ENCODE measurements around the gene OOSP3. TPM values are rescaled to one million over a fixed set of nuclear protein-coding genes. Genes with fewer than 3 reads are reported as not detected.
"Not testable (repeated sequence)": the region's sequence is repeated elsewhere in the genome, so short reads cannot be mapped to it uniquely, and the experiment has no call there.

Gene OOSP3, protein sequence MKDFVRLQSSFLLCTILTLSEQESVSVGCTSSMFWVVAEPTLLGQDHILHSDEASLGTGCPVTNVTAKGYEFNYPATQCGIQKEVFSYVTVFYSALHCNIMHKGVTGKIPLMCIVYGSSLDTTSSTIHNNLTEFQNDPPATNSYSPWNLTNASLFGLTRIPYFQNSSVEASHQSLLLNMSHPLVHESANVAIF
- not detected for polyA plus RNA-seq (ENCODE audit: insufficient read length)

- DNase-seq, result no peak
These were observed at the start of gene OOSP3 for GRCh38 chr11:59878575-59878974. Gene OOSP3, plus strand, starts transcription at chr11:59878782. Its CDS starts 27 bp downstream, at chr11:59878809.

GRCh38 chr11:59829358-59829757 lies 49.2 kb upstream of the OOSP3 start:
- no peak for DNase-seq

DNA sequence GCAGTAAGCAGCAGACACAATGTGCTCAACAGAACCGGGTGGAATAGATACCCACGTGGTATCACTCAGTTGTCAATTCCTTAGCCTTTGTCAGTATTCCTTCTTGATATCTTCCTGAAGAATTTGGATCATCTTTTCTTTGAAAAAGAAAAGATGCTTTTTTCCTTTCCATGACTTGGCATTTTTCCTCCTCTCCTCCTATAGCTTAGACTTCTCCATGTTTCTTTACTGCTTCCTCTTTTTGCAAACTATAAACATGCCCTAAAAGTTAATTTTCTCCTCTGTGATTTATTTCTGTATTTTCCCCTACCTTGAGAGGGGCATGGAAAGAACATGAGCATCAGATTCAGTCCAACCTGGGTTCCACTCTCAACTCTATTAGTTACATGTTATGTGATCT lies 45.0 kb upstream of the OOSP3 start:
- no peak for DNase-seq

DNA sequence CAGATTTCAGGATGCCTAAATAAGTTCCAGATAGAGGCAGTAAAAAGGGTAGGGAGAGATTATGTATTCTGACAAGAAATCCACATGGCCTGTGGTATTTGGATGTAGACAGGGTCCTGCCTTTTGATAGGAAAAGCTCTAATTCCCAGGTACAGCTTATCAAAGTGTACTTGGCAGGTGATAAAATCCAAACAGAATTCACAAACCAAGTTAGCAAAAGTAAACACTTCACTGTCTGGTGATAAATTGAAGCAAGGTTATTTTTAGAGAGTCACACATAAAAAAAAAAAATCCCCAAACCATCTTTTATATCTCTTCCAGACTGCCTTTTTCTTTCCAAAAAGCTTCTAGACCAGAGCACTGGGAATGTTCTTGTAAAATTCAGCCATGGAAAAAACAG lies 39.0 kb upstream of the OOSP3 start:
- DNase-seq, result no peak

DNA sequence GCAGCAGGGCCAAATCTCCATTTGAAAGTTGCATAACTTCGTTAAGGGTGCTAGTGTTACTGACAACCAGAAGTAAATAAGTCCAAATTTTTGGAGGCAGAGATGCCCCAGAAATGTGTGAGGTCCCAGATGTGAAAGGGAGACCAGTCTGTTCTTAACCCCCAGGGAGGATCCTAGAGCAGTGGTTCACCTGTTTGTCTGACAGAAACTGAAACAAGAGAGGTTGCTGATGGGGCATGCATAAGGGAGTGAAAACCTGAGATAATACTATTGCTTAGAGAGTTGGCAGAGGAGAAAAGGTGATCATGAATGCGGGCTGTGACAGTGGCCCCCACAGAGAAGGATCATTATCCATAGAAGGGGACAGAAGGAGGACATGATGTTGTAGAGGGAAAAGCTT lies 37.1 kb upstream of the OOSP3 start:
- no peak for DNase-seq

DNA sequence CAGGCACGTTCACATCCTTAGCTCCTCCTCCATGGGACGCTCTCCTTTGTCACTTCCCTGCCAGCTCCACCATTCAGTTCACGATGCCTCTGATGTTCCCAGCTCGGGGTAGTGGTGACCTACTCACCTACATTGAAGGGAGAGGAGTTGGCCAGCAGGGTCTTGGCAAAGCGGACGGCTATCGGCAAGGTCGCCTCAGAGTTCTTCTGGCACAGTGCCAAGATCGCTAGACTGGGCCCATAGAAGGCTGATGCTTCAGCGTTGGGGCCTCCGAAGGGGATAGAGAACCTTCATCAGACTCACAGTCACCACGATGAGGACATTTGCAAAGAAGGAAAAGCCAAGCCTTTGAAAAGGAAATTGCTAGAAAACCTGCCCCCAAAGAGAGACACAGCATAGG lies 36.3 kb upstream of the OOSP3 start:
- no peak for DNase-seq

GRCh38 chr11:59845399-59845798 lies 33.2 kb upstream of the OOSP3 start, which contains the start of gene CBLIF:
Gene CBLIF, minus strand, starts transcription at chr11:59845499. Its CDS starts 46 bp downstream, at chr11:59845453.
- no peak for DNase-seq

- DNase-seq, result no peak
These were observed 32.0 kb upstream of the OOSP3 start for GRCh38 chr11:59846556-59846955.

DNA sequence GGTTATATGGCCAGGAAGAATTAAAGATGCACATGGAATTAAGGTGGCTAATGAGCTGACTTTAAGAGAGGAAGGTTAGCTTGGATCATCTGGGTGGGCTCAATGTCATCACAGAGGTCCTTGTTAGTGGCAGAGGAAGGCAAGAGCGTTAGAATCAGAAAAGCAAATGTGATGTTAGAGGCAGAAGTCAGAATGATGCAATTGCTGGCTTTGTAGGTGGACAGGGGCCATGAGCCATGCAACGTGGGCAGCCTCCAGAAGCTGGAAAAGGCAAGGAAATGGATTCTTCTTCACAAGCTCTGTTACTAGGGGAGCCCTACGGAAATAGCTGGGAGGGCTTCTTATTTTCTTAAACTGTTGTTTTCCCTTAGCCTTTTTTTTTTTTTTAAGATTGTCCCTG lies 31.0 kb upstream of the OOSP3 start:
- no peak for DNase-seq

GRCh38 chr11:59848439-59848838 lies 30.1 kb upstream of the OOSP3 start:
- not testable (repeated sequence) for DNase-seq

DNA sequence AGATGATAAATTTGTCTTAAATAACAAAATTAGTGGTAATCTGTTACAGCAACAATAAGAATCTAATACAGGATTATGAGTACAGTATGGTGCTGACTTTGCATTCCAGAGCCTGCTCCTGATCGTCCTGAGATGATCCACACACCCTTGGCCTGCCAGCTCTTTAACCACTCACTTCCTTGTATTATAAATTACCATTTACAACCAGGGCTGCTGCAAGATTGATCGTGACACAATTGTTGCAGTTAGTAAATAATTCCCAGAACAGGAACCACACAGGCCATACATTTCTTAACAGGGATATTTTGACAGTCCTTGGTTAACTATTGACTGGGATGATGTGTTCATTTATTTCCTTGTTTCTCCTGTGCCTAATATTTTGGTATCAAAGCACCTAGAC lies 29.5 kb upstream of the OOSP3 start:
- DNase-seq, result no peak

DNA sequence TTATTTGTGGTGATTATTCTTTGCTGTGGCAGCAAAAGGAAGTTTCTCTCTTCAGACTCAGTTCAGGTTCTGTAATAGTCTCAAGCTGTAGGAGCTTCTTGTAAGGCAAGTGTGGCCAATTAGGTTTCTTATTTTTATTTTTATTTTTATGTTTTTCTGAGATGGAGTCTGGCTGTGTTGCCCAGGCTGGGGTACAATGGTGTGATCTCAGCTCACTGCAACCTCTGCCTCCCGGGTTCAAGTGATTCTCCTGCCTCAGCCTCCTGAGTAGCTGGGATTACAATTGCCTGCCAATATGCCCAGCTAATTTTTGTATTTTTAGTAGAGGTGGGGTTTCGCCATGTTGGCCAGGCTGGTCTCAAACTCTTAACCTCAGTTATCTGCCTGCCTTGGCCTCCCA lies 29.0 kb upstream of the OOSP3 start:
- DNase-seq, result not testable (repeated sequence)

DNA sequence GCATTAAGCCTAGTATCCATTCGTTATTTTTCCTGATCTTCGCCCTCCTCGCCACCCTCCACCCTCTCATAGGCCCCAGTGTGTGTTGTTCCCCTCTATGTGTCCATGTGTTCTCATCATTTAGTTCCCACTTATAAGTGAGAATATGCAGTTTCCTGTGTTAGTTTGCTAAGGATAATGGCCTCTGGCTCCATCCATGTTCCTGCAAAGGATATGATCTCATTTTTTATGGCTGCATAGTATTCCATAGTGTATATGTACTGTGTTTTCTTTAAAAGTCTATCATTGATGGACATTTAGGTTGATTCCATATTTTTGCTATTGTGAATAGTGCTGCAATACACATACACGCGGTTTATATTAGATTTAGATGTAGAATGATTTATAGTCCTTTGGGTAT lies 27.2 kb upstream of the OOSP3 start:
- DNase-seq, result not testable (repeated sequence)

GRCh38 chr11:59854871-59855270 lies 23.7 kb upstream of the OOSP3 start:
- no peak for DNase-seq

DNA sequence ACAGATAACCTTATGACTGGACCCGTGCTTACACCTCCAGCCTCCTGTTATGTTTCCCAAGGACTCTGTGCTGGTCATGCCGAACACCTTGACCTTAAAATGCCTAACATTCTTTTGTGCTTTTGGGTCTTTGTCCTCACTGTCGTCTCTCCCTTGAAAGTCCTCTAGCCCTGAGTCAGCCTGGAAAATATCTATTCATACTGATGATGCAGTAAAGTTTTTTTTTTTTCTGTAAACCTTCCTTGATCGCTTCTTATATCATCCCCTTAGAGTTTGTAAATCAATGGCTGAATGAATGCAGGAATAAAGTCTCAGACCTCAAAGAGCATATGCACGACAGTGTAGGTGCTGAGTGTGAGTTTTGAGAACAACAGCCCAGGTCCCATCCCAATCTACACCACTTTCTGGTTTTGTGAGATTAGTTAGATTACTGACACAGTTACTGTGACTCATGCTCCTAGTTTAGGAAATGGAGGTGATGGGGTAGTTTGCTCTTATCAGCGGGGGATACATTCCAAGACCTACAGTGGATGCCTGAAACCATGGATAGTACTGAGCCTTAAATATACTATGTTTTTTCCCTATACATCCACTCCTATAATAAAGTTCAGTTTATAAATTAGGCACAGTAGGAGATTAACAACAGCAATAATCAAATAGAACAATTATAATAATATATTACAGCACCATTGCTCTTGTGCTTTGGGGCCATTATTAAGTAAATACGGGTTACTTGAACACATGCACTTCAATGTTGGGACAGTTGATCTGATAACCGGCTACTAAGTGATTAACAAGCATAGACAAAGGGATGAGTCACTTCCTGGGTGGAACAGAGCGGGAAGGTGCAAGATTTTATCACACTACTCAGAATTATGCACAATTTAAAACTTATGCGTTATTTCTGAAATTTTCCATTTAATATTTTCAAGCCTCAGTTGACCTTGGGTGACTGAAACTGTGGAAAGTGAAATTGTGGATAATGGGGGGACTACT lies 20.8 kb upstream of the OOSP3 start:
- no peak for DNase-seq

GRCh38 chr11:59859673-59860072 lies 18.9 kb upstream of the OOSP3 start:
- no peak for DNase-seq

GRCh38 chr11:59862252-59862651 lies 16.3 kb upstream of the OOSP3 start:
- DNase-seq, result no peak

DNA sequence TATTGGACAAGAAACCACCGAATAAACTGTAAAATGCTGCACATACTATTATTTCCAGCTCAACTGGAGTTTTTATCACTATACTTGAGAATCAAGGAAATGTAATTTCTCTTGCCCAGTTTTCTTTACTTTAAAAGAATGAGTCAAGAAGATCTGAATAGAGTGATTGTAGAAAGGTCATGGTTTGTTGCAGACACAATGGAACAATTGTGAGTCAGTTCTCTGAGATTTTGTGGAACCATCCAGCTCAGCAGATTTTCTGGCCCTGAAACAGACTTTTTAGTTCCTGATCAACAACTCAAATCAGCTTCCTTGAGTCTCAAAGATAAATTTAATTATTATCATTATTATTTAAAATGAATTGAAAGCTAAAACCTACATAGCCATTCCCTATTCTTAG lies 13.6 kb upstream of the OOSP3 start:
- no peak for DNase-seq

DNA sequence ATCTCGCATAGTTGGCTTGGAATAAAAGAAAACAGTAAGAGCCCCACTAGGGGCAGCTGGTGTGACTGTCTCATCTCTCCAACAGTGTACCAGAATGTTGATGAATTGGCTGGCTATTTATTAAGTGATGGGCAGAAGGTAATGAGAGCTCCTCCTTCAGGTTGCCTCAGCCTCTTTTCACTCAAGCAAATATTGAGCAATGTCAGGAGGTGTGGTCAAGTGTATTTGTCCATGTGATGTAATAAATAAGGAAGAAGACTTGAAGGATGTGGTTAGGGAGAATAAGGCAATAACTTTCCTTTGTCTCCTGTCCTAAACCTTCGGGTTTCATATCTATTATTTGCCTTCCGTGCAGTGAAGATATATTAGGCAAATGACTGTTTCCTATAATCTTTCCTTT lies 12.2 kb upstream of the OOSP3 start, which contains the start of gene TCN1:
Gene TCN1 (minus strand): TSS at position 91 of the 400 bp plus-strand sequence. CDS start 17 bp downstream, at position 74.
- DNase-seq, result no peak

- no peak for DNase-seq
These were observed 11.7 kb upstream of the OOSP3 start for GRCh38 chr11:59866836-59867235.

- DNase-seq, result no peak
These were observed 10.6 kb upstream of the OOSP3 start for GRCh38 chr11:59867946-59868345.

DNA sequence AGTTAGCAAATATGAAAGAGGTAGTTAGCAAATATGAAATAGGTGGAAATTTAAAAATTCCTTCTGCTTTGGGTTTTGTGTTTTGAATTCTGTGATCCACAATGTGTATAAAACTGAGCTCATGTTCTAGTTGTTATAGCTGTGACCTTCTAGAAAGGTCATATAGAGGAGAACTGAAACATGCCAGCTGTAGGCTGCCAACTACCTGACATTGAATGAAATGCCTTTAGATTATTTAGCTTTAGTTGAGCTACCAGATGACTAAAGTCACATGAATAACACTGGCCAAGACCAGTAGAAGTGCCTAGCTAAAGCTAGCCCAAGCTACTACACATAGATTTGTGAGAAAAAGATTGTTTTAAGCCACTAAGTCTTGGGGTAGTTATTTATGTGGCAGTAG lies 6.5 kb upstream of the OOSP3 start:
- no peak for DNase-seq

DNA sequence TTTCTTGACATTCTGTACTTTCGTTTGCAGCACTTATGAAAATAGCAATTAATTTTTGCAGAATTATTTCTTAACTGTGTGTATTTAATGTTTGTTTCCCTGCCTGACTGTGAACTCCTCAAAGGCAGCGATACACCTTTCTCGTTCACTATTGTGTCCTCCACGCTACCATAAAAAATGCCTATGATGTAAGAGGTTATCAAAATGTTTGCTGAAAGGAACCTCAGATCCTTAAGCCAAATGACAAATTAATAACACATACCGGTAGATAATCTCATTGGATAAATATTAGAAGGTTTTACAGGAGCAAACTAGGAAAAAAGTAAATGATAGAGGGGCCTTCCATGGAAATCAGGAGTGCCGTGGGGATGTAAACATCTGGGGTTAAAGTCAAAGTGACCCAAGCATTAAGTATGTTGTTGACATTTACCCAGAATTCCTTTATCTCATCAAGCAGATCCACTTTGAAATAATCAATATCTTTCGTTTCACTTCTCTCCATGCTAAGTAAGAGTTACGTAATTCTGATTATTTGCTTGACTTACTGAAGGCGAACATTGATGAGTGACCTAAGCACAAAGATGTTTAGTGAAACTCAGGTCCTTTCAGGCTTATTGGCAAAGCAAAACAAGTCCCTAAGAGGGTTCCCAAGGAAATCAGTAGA lies 2.6 kb upstream of the OOSP3 start:
- DNase-seq, result no peak
